Parathyroid adenoma (tissue), 2 donors: Measurements from ENCODE around the gene ZNF512.
"Not testable (repeated sequence)": the region's sequence is repeated elsewhere in the genome, so short reads cannot be mapped to it uniquely, and the experiment has no call there.

Experiments used
- H2AFZ ChIP-seq: fragments of 300-600 bp; sonication (generic); one replicate; pipeline ENCODE4 v1.7.0; 2017; ENCODE audit warnings: antibody characterized with exemption, mild to moderate bottlenecking
- H3K27ac ChIP-seq: fragments of 300-600 bp; sonication (generic); one replicate; pipeline ENCODE4 v1.7.0; 2017
- H3K27me3 ChIP-seq: fragments of 300-600 bp; sonication (generic); one replicate; pipeline ENCODE4 v1.7.0; 2017; ENCODE audit warnings: low read length; ENCODE audit not compliant: control insufficient read depth, insufficient read depth
- H3K36me3 ChIP-seq: fragments of 300-600 bp; sonication (generic); one replicate; pipeline ENCODE4 v1.7.0; 2017; ENCODE audit warnings: low read length; ENCODE audit not compliant: control insufficient read depth, insufficient read depth
- H3K4me1 ChIP-seq: fragments of 300-600 bp; sonication (generic); one replicate; pipeline ENCODE4 v1.7.0; 2017; ENCODE audit warnings: control low read depth
- H3K4me2 ChIP-seq: fragments of 300-600 bp; sonication (generic); one replicate; pipeline ENCODE4 v1.7.0; 2017; ENCODE audit warnings: low read length
- H3K4me3 ChIP-seq: fragments of 300-600 bp; sonication (generic); one replicate; pipeline ENCODE4 v1.7.0; 2017; ENCODE audit warnings: low read depth, low read length
- H3K79me2 ChIP-seq: fragments of 300-600 bp; sonication (generic); one replicate; pipeline ENCODE4 v1.7.0; 2017; ENCODE audit warnings: control low read depth
- H3K9ac ChIP-seq: fragments of 300-600 bp; sonication (generic); one replicate; pipeline ENCODE4 v1.7.0; 2017; ENCODE audit warnings: mild to moderate bottlenecking
- H3K9me3 ChIP-seq: fragments of 300-600 bp; sonication (generic); one replicate; pipeline ENCODE4 v1.7.0; 2017; ENCODE audit warnings: low read length; ENCODE audit not compliant: control insufficient read depth
- TF ChIP-seq, protein P1 (sequence below): fragments of 300-600 bp; sonication (generic); IDR thresholded peaks from one replicate; pipeline ENCODE4 v1.7.0; 2017; ENCODE audit warnings: antibody characterized with exemption, mild to moderate bottlenecking
- donor health status: primary hyperparathyroidism.

ZNF512 gene

DNA sequence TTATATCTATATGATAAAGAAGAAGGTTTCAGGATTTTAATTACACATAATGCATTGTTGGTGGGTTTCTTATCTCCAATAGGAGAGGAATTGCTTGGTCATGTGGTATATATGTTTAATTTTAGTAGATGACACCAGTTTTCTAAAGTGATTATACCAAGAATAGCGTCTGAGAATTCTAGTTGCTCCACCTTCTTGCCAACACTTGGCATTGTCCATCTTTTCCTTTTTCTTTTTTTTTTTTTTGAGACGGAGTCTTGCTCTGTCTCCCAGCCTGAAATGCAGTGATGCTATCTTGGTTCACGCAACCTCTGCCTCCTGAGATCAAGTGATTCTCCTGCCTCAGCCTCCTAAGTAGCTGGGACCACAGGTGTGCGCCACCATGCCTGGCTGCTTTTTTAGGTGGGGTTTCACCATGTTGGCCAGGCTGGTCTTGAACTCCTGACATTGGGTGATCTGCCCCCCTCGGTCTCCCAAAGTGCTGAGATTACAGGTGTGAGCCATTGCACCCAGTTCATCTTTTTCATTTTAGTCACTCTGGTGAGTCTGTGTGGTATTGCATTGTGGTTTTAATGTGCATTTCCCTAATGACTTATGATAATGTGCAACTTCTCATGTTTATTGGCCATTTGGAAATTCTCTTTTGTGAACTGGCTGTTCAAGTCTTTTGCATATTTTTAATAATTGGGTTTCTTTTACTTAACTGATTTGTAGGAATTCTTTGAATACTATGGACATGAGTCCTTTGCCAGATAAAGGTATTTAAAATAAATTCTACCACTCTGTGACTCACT, 37.3 kb upstream of the ZNF512 start:
- H3K4me1 ChIP-seq = no peaks in the 10 kb centered on the region
- no peak overlapping the region for H3K27ac ChIP-seq
- TF ChIP-seq, protein P1, sequence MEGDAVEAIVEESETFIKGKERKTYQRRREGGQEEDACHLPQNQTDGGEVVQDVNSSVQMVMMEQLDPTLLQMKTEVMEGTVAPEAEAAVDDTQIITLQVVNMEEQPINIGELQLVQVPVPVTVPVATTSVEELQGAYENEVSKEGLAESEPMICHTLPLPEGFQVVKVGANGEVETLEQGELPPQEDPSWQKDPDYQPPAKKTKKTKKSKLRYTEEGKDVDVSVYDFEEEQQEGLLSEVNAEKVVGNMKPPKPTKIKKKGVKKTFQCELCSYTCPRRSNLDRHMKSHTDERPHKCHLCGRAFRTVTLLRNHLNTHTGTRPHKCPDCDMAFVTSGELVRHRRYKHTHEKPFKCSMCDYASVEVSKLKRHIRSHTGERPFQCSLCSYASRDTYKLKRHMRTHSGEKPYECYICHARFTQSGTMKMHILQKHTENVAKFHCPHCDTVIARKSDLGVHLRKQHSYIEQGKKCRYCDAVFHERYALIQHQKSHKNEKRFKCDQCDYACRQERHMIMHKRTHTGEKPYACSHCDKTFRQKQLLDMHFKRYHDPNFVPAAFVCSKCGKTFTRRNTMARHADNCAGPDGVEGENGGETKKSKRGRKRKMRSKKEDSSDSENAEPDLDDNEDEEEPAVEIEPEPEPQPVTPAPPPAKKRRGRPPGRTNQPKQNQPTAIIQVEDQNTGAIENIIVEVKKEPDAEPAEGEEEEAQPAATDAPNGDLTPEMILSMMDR = no peak
- H3K4me2 ChIP-seq = no peak overlapping the region
- H3K79me2 ChIP-seq = no peaks in the 10 kb centered on the region
- no peak overlapping the region for H2AFZ ChIP-seq
- H3K9me3 ChIP-seq = no peaks in the 10 kb centered on the region
- H3K4me3 ChIP-seq = no peak overlapping the region
- no peak overlapping the region for H3K9ac ChIP-seq
- H3K27me3 ChIP-seq = no peaks in the 10 kb centered on the region
- H3K36me3 ChIP-seq = no peaks in the 10 kb centered on the region

DNA sequence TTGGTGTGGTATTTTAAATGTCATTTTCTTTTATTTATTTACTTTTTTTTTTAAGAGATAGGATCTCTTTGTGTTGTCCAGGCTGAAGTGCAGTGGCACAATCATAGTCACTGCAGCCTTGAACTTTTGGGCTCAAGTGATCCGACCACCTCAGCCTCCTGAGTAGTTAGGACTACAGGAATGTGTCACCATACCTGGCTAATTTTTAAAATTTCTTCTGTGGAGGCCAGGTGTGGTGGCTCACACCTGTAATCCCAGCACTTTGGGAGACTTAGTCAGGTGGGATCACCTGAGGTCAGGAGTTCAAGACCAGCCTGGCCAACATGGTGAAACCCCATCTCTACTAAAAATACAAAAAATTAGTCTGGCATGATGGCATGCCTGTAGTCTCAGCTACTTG, 33.5 kb upstream of the ZNF512 start:
- Histone ChIP-seq H3K9ac (no peak overlapping the region), H3K9me3 (no peaks in the 10 kb centered on the region), H3K36me3 (no peaks in the 10 kb centered on the region), H3K4me2 (no peak overlapping the region), H3K4me3 (no peak overlapping the region), H3K4me1 (no peaks in the 10 kb centered on the region), H3K79me2 (no peaks in the 10 kb centered on the region), H3K27ac (no peak overlapping the region), H3K27me3 (no peaks in the 10 kb centered on the region), H2AFZ (no peak overlapping the region)
- TF ChIP-seq, protein P1 = no peak

DNA sequence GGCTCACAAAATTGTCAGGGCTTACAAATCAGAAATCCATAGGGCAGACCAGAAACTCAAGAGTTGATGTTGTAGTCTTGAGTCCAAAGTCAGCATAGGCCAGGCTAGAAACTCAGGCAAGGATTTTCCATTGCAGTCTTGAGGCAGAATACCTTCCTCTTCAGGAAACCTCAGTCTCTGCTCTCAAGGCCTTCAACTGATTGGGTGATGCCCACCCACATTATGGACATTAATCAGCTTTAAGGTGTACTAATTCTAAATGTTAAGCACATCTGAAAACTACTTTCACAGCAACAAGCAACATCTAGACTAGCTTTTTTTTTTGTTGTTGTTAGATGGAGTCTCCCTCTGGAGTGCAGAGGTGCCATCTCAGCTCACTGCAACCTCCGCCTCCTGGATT, 31.3 kb upstream of the ZNF512 start:
- no peaks in the 10 kb centered on the region for H3K4me1 ChIP-seq
- no peaks in the 10 kb centered on the region for H3K27me3 ChIP-seq
- H3K4me2 ChIP-seq = no peak overlapping the region
- H3K4me3 ChIP-seq = no peak overlapping the region
- H3K36me3 ChIP-seq = no peaks in the 10 kb centered on the region
- no peaks in the 10 kb centered on the region for H3K79me2 ChIP-seq
- TF ChIP-seq, protein P1 = no peak
- H2AFZ ChIP-seq = no peak overlapping the region
- peak overlapping the region; percentile 3 for H3K9ac ChIP-seq
- no peak overlapping the region for H3K27ac ChIP-seq
- no peaks in the 10 kb centered on the region for H3K9me3 ChIP-seq

DNA sequence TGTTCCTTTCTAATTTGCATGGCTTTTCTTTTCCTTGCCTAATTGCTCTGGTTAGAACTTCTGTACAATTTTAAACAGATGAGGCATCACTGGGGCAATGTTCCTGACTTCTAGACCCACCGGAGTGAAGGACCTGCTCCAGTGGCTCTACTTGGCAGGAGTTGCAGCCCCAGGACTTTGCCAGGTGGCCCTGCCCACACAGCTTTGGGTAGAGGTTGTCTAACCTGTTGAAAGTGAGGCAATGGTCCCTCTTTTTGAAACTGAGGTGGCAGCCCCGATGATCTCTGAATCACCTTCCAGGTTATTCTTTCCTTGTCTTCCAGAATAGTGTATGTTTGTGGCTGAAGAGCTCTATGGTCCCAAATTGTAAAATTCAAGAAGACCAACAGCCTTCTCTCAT, 29.9 kb upstream of the ZNF512 start:
- H3K9me3 ChIP-seq = no peaks in the 10 kb centered on the region
- H3K27ac ChIP-seq = no peak overlapping the region
- TF ChIP-seq, protein P1 = no peak
- no peaks in the 10 kb centered on the region for H3K4me1 ChIP-seq
- no peak overlapping the region for H3K4me2 ChIP-seq
- H3K79me2 ChIP-seq = no peaks in the 10 kb centered on the region
- H3K27me3 ChIP-seq = no peaks in the 10 kb centered on the region
- H3K9ac ChIP-seq = no peak overlapping the region
- H2AFZ ChIP-seq = no peak overlapping the region
- no peak overlapping the region for H3K4me3 ChIP-seq
- no peaks in the 10 kb centered on the region for H3K36me3 ChIP-seq

DNA sequence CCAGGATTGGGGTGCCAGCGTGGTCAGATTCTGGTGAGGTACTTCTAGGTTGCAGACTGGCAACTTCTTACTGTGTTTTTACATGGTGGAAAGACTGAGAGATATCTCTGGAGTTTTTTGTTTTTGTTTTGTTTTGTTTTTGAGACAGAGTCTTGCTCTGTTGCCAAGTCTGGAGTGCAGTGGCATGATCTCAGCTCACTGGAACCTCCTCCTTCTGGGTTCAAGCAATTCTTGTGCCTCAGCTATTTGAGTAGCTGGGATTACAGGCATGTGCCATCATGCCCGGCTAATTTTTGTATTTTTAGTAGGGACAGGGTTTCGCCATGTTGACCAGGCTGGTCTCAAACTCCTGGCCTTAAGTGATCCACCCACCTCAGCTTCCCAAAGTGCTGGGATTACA, 28.4 kb upstream of the ZNF512 start:
- H3K79me2 ChIP-seq, H3K4me1 ChIP-seq, H3K27me3 ChIP-seq, H3K36me3 ChIP-seq, H2AFZ ChIP-seq, H3K9ac ChIP-seq, H3K4me3 ChIP-seq, H3K27ac ChIP-seq, H3K9me3 ChIP-seq, H3K4me2 ChIP-seq: not testable (repeated sequence)
